Measurements from ENCODE around the gene LYST. TPM values are rescaled to one million over a fixed set of nuclear protein-coding genes. Genes with fewer than 3 reads are reported as not detected.

The LYST gene
- total RNA-seq, 1 experiment from 2014 or later = 1.0 TPM

- no peak for DNase-seq (ENCODE audit: low spot score)
These were observed 21.5 kb upstream of the LYST start for GRCh38 chr1:235888119-235888643.

GRCh38 chr1:235887676-235888075 lies 21.0 kb upstream of the LYST start:
- DNase-seq (ENCODE audit: low spot score) = no peak

DNA sequence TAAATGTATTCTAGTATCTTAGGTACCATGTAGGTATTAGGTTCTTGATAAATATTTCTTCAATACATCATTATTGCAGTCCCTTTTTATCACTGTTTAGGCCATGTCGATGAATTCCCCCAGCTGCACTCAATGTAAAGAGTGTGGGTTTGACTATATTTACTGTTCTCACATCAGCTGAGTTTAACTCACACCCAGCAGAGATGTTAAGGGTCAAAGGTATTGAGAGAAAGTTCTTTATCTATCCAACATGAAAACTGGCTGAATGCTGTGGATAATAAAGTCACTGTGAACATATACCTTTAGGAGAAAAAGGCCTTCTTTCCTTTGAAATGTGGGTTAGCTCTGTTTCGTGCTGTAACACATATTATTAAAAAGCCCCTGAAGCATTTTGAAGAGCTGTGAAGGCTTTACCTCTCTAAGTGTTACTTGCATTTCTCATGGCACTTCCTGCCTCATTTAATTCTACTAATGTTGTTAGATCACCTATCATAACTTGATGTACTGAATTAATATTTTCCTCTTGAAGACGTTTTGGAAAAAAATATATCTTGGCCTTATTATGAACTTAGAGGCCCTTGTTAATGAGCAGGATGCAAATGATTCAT lies 19.1 kb upstream of the LYST start:
- DNase-seq (ENCODE audit: low spot score) = no peak

GRCh38 chr1:235883261-235883927 lies 16.7 kb upstream of the LYST start:
- no peak for DNase-seq (ENCODE audit: low spot score)

DNA sequence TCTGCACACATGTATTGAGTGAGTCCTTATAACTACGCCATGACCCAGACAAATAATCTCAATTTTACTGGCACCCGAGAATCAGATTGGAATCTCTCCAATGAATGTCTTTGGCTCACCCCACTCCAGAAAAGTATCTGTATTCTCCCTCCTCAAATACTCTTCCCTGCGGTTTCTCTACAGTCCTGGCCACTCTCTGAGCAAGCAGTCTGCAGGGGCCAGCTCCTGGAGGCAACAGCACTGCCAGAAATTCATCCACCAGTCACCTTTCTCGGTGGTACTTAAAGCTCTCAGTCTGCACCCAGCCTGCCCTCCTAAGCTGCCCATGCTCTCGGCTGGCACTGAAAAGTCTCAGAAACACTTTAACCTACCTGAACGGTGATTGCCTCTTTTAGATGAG lies 16.1 kb upstream of the LYST start:
- DNase-seq (ENCODE audit: low spot score) = no peak

DNA sequence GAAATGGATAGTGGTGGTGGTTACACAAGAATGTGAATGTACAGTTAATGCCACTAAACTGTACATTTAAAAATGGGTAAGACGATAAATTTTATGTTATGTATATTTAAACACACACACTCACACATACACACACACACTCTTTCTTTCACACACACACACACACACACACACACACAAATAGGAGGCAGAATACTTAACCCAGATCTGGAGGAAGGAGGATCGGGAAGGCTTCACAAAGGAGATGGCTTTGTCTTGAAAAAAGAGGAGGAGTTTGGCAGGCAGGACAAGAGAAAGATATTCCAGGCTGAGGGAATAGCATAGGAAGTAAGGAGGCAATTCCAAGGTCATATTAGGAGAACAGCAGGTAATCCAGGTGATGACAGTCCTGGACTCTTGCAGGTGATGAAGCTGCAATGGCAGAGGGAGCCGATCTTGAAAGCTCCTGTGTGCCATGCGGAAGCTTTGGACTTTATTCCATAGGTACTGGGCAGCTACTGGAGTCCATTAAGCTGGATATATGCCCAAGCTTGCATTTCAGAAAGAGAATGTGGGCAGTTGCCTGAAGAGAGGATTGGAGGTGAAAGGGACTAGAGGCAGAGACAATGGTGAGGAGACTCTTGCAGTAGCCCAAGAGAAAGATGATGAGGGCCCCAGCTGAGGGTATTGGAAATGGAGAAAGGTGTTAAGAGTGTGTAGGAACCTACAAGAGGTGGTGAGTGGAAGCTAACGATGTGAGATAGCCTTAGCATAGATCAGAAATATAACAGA lies 15.4 kb upstream of the LYST start:
- DNase-seq (ENCODE audit: low spot score) = no peak

DNA sequence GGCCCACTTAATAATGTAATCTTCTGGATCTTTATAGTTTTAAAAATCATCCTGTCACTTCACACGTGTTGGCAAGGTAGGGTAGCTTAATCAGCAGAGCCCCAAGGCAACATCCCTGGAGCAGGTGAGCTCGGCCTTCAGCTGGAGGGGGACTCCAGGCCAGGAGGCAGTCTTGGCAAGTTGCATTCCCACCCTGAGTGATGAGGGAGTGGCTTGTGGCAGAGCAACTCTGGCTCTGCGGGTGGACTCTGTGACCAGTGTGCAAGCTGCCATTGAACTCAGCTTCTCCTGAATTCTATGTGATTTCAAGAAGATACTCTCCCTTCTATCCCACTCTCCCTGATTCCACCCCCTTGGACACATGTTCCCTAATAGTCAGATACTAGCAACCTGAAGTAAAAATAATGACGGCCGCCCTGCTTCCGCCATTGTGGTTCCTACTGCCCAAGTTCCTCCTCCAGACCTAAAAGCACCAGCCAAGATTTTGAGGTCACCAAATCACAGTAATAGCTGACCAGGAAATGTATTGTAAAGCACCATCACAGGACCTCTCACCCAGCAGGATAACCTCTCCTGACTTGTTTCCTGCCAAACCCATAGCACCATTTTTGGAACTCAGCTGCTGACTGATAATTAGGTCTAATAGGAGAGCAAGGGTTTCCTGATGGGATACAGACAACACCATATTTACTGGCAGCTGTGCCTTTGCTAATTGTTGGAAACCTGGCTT lies 11.5 kb upstream of the LYST start:
- no peak for DNase-seq (ENCODE audit: low spot score)

- no peak for DNase-seq (ENCODE audit: low spot score)
These were observed 9.7 kb upstream of the LYST start for GRCh38 chr1:235876402-235876841.

GRCh38 chr1:235875036-235875597 lies 8.4 kb upstream of the LYST start:
- DNase-seq (ENCODE audit: low spot score) = no peak

DNA sequence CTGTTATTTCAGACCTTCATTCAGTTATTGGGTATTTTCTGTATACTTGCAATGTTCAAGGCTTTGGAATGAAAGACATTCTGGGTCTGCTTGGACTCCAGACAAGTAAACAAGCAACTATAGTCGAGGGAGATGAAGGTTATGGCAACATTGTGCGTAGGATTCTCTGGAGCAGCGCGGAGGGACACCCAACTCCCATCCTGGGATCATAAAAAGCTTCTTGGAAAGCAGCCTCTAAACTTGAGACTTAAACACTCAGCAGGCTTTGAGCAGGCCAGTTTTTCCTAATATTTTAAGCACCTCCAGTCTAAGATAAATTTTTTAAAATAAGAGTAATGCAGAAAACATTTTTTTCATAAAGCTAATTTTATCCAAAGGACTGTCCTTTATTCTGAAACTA lies 7.6 kb upstream of the LYST start:
- no peak for DNase-seq (ENCODE audit: low spot score)

GRCh38 chr1:235873571-235873970 lies 6.9 kb upstream of the LYST start:
- DNase-seq (ENCODE audit: low spot score) = no peak

GRCh38 chr1:235873045-235873444 lies 6.3 kb upstream of the LYST start:
- no peak for DNase-seq (ENCODE audit: low spot score)

DNA sequence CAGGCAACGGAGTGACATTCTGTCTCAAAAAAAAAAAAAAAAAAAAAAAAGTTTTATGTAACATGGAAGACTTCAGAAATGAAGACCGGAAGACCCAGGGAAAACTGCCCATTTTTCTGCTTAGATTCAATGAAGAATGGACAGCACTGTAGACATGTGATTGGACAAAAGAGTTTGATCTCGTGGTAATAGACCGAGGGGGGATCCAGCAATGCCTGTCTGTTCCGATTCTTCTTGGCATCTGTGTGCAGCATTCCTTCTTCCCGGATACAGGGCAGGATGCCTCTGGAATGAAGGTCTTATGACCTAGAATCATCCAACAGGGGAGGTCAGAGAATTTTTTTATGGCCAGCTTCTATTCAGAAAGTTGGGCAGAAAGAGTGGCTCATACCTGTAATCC lies 5.6 kb upstream of the LYST start:
- no peak for DNase-seq (ENCODE audit: low spot score)

DNA sequence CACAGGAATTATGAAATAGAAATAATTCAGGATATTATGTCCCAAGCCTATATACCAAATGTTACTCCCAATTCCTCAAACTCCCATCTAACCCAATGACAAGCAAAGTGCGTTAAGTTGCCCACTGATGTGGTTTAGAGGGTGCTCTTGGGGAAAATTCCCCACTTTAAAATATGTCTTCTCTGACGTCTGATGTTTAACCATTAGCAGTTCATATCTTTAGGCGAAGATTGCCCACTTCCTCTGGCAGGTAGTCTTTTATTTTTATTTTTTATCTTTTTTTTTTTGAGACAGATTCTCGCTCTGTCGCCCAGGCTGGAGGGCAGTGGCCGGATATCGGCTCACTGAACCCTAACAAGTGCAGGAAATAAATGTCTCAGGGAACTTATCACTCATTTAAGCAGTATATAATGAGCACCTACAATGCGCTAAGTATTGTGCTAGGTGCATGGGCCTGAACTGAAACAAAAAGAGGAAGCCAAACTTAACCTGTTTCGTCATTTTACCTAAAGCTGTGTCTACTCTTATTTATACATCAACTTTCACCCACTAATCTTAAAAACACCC lies 1.3 kb upstream of the LYST start:
- DNase-seq (ENCODE audit: low spot score) = no peak

- peak; percentile 92 for DNase-seq (ENCODE audit: low spot score)
These were observed 473 bp upstream of the LYST start for GRCh38 chr1:235866913-235867845.

DNA sequence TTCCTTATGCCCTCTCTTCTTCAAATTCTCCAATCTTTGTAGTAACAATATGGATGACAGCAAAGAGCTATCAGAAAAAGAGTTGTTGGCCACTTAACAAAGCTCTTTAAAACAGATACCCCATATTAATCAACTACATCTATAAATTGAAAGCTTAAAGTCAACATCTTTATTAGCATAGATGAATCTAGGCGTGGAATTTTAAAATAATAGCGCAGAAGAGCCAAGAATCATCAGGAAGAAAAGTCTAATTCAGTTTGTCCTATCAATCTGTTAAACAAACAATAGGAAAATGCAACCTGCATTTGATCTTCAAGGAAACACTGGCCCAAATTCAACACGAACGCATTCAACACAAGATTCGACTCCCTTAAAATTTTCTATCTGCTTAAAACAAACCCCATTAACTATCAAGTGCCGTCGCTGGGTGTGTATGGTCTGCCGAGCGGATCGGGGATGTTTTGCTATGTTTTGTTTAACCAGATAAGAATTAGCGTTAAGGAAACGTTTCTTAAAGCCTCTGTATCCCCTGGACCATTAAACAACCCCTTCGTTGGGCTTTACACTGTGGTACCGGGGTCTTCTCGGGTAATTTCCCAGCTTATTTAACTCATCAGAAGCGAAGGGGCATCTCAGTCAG lies 1.0 kb downstream of the LYST start:
- no peak for DNase-seq (ENCODE audit: low spot score)

GRCh38 chr1:235864931-235865525 lies 1.7 kb downstream of the LYST start:
- no peak for DNase-seq (ENCODE audit: low spot score)

DNA sequence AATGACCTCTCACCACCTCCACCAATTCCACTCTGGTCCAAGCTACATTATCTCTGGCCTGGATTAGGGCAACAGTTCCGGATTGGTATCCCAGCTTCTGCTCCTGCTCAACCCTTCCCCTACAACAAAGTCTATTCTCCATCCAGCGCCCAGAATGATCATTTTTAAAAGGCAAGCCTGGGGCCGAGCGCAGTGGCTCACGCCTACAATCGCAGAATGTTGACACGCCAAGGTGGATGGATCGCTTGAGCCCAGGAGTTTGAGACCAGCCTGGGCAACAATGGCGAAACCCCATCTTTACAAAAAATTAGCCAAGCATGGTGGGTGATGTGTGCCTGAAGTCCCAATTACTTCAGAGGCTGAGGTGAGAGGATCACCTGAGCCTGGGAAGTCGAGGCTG lies 2.2 kb downstream of the LYST start:
- no peak for DNase-seq (ENCODE audit: low spot score)

DNA sequence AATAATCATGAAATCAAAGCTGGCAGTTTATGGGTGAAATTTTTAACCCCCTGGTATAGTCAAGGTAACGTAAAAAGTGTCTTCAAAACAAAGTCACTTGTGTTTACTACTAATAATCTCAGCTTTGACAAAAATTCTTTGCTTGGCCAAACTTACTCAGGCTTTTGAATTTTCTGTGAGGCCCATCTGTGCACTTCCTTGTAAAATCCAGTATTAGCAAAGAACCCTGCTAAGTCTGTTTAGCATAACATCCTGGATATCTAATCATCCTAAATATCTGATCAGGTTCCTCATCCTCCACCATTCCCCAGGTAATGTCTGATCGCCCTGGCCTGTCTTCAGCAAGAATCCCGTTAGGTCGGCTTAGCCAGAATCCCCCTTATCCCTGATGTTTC lies 3.0 kb downstream of the LYST start:
- DNase-seq (ENCODE audit: low spot score) = no peak

Data from HT-29 (cell line).